ENCODE results near the gene BRIP1.
A peak's percentile ranks its signal among the peaks of the same experiment; 100 is the strongest.
"Not testable (repeated sequence)": the region's sequence is repeated elsewhere in the genome, so short reads cannot be mapped to it uniquely, and the experiment has no call there.

BRIP1 gene

DNA sequence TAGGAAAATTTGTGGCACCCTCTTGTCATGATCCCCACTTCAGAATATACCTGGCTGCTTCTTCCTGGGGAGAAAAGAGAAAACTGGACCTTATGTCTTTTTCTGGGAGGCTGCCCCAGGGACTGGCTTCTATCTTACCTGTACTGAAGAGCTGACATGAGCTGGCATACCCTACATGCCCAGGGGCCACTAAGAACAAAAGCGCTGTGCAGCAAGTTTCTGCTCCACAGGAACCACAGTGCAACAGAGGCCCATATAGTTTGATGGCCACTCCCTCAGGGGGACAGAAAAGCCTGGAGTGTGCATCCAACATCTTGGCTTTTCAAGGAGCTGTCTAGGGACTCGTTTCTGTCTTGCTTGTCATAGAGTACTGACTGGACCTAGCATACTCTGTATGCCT lies 175.6 kb downstream of the BRIP1 start:
- DNase-seq, result no peak

DNA sequence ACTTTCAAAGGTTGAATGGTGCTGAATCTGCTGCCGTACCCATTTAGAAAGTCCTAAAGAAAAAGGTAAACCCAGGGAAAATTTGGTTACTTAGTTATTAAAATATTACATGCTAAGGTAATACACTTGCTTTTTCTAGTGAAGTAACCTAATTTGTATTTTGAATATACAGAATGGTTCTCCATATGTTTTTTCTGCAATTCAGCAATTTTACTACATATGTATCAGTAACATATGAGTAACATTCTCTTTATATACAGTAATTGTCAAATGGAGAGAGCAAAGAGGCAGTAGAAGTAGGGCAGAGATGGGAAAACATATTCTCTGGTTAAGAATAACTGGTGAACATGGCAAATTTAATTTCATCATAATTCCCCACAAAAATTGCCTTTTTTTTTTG lies 177.2 kb downstream of the BRIP1 start:
- no peak for DNase-seq

DNA sequence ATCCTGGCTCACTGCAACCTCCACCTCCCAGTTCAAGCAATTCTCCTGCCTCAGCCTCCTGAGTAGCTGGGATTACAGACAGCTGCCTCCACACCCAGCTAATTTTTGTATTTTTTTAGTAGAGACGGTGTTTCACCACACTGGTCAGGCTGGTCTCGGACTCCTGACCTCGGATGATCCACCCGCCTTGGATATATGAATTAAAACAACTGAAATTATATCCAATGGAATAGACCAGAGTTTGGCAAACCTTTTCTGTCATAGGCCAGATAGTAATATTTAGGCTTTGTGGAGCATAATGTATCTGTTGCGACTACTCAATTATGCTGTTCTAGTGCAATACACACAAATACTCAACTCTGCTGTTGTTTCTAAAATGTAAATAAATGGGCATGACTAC lies 178.5 kb downstream of the BRIP1 start:
- no peak for DNase-seq

DNA sequence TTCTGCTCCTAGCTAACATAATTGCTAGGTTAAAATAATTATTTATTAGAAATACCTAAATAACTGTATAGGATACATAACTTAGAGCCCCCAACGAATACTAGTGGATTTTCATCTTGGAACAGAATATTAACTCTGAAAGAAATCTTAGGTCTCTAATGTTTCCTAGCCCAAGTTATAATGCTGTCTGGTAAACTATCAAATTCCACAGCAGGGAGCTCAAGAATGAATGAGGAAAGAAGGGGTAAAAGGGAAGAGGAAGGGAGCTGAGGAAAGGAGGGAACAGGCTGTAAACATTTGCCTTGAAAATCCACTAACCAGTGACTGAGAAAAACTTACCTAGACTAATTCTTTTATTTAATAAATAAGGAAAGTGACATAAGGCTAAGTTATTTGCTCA lies 179.2 kb downstream of the BRIP1 start:
- DNase-seq, result no peak

DNA sequence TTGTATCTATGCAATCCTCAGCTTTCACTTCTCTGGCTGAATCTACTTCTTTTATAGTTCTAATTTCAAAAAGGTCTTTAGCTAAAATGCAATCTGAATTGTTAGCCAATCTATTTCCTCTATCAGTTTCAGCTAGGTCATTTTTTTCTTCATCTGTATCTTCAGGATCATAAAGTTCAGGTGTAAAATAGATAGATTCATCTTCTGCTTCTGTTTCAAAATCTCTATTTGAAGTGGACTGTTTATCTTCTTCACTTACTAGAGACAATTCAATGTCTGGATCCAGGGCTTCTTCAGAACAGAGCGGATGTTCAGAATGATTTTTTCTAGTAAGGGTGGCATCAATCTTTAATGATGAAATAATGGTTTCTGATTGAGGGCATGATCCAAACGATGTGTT lies 179.9 kb downstream of the BRIP1 start:
- DNase-seq, result no peak

DNA sequence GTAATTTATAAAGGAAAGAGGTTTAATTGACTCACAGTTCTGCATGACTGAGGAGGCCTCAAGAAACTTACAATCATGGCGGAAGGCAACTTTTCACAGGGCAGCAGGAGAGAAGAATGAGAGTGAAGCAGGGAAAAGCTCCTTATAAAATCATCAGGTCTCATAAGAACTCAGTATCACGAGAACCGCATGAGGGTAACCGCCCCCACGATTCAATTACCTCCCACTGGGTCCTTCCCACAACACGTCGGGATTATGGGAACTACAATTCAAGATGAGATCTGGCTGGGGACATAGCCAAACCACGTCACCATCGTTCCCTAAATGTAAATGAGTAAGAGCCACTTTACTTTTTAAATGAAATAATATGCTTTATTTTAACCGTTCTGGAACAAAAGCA lies 182.4 kb downstream of the BRIP1 start:
- DNase-seq, result no peak

DNA sequence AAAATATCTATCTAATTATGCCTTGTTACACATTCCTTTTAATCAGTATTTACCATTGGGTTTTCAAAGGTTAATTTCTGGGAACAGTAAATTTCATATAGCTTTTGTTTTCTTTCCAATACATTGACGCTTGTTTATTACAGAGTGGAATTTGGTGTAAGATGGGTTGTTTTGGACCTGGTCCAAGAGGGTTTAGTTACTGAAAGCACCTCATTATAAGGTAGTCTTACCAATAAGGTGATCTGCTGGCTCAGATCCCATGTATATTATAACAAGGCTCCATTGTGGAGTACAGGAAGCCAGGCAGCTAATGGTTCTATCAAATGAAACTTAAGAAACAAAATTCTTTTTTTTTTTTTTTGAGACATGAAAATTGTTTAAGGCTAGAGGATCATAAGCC lies 185.0 kb downstream of the BRIP1 start:
- DNase-seq, result peak; percentile 71

DNA sequence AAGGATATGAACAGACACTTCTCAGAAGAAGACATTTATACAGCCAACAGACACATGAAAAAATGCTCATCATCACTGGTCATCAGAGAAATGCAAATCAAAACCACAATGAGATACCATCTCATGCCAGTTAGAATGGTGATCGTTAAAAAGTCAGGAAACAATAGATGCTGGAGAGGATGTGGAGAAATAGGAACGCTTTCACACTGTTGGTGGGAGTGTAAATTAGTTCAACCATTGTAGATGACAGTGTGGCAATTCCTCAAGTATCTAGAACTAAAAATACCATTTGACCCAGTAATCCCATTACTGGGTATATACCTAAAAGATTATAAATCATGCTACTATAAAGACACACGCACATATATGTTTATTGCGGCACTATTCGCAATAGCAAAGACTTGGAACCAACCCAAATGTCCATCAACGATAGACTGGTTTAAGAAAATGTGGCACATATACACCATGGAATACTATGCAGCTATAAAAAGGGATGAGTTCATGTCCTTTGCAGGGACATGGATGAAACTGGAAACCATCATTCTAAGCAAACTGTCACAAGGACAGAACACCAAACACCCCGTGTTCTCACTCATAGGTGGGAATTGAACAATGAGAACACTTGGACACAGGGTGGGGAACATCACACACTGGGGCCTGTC lies 186.0 kb downstream of the BRIP1 start:
- not testable (repeated sequence) for DNase-seq

DNA sequence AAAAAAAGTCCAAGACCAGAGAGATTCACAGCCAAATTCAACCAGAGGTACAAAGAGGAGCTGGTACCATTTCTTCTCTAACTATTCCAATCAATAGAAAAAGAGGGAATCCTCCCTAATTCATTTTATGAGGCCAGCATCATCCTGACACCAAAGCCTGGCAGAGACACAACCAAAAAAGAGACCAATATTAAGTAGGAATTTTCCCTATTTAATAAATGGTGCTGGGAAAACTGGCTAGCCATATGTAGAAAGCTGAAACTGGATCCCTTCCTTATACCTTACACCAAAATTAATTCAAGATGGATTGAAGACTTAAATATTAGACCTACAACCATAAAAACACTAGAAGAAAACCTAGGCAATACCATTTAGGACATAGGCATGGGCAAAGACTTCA lies 186.8 kb downstream of the BRIP1 start:
- DNase-seq, result not testable (repeated sequence)

DNA sequence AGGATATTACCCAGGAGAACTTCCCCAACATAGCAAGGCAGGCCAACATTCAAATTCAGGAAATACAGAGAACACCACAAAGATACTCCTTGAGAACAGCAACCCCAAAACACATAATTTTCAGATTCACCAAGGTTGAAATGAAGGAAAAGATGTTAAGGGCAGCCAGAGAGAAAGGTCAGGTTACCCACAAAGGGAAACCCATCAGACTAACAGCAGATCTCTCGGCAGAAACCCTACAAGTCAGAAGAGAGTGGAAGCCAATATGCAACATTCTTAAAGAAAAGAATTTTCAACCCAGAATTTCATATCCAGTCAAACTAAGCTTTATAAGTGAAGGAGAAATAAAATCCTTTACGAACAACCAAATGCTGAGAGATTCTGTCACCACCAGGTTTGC lies 188.7 kb downstream of the BRIP1 start:
- DNase-seq, result not testable (repeated sequence)

DNA sequence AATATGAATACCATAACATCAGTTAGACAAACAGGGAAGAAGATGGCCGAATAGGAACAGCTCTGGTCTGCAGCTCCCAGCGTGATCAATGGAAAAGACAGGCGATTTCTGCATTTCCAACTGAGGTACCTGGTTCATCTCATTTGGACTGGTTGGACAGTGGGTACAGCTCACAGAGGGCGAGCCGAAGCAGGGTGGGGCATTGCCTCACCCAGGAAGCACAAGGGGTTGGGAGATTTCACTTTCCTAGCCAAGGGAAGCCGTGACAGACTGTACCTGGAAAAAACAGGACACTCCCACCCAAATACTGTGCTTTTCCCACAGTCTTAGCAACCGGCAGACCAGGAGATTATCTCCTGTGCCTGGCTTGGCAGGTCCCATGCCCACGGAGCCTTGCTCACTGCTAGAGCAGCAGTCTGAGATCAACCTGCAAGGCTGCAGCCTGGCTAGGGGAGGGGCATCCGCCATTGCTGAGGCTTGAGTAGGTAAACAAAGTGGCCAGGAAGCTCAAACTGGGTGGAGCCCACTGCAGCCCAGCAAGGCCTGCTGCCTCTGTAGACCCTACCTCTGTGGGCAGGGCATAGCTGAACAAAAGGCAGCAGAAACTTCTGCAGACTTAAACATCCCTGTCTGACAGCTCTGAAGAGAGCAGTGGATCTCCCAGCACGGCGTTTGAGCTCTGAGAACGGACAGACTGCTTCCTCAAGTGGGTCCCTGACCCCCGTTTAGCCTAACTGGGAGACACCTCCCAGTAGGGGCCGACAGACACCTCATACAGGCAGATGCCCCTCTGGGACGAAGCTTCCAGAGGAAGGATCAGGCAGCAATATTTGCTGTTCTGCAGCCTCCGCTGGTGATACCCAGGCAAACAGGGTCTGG lies 190.1 kb downstream of the BRIP1 start:
- DNase-seq, result not testable (repeated sequence)

DNA sequence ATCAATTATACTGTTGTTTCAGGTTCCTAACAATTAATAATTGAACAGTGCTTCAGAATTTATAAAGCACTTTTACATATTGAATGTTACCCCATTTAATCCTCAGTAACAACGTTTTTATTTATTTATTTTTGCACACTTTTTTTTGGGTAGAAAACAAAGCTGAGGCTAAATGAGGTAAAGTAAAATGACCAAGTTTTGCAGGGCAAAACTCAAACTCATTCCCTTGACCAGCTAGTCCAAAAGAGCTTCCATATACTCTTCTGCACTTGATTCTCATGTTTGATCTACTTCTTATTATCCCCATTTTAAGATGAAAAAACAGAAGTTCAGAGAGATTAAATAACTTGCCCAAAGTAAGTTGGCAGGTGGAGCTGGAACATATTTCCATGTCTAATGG lies 191.2 kb downstream of the BRIP1 start:
- no peak for DNase-seq

DNA sequence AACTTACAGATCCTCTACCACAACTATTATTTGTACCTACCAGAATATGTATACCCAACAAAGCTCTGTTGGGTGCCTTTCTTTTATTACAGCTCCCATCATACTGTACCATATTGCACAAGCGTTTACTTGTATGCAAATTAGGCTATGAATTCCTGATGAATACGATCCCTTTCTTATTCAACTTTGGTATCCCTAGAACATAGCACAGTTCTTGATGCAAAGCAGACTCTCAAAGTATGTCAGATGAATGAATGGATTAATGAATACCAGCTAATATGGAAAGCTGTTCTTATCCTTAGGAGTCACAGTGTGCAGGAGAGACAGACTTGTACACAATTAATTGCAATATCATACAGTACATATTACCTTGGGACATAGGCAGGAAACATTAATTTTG lies 192.6 kb downstream of the BRIP1 start:
- DNase-seq, result no peak

DNA sequence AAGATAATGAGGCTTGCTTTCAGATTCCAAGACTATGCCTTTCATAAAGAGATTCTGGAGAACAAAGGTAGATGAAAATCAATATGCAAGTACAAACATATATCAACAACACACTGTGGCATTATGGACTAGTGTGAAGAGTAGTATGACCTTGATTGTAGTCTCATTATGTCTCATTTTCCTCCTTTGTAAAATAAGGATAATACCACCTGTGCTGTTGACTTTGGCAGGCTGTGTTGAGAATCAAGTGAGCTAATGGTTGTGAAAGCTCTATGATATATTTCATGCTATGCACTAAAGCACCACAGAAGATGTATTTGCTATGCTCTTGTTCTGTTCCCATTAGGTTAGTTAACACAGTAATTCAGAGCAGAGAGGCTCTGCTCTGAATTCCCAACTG lies 193.8 kb downstream of the BRIP1 start:
- peak; percentile 89 for DNase-seq

DNA sequence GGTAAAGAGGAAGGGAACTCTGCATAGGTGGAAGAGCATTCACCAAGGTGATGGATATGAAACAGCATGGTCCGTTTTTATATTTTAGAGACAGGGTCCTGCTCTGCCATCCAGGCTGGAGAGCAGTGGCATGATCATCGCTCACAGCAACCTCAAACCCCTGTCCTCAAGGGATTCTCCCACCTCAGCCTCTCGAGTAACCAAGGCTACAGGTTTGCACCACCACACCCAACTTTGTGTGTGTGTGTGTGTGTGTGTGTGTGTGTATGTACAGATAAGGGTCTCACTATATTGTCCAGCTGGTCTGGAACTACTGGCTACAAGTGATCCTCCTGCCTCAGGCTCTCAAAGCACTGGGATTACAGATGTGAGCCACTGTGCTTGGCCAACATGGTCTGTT lies 194.8 kb downstream of the BRIP1 start:
- no peak for DNase-seq

DNA sequence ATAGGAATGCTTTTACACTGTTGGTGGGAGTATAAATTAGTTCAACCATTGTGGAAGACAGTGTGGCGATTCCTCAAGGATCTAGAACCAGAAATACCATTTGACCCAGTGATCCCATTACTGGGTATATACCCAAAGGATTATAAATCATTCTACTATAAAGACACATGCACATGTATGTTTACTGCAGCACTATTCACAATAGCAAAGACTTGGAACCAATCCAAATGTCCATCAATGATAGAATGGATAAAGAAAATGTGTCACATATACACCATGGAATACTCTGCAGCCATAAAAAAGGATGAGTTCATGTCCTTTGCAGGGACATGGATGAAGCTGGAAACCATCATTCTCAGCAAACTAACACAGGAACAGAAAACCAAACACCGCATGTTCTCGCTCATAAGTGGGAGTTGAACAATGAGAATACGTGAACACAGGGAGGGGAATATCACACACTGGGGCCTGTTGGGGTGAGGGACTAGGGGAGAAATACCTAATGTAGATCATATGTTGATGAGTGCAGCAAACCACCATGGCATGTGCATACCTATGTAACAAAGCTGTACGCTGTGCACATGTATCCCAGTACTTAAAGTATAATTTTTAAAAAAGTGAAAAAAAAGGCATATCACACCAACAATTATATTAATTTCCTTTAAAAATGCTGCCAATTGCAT lies 196.8 kb downstream of the BRIP1 start:
- not testable (repeated sequence) for DNase-seq

DNA sequence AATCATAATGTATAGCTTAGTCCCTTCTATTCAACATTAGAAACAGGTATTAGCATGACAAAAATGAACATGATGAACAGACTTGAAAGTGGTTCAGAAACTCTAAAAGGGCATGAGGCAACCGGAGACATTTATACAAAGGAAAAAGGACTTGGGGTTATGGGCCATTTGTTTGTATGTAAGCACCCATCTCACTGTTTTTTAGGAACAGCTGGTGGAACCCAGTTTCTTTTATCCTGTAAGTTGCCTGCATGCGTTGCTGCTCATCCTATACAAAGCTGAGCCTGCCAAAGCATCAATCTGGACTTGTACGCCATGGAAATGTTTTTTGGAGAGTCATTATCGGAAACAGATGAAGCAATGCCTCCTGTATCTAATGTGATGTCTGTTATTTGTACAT lies 200.0 kb downstream of the BRIP1 start:
- DNase-seq, result no peak

DNA sequence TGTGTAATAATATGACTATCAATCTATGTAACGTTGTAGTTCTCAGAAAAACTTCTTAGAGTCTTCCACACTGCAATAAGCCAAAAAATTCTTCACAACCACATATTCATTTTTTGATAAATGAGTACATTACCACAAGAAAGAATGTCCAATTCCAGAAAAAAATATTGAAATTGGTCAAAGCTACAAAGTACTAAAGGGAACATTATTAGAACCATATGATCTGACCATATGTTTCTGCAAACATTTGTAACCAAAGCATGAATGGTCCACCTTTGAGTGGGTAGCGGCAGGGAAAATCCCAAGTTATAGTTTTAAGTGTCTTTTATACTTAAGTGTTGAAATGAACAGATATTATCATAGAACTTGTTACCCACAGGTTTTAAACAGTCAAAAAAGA lies 200.6 kb downstream of the BRIP1 start:
- DNase-seq, result no peak

DNA sequence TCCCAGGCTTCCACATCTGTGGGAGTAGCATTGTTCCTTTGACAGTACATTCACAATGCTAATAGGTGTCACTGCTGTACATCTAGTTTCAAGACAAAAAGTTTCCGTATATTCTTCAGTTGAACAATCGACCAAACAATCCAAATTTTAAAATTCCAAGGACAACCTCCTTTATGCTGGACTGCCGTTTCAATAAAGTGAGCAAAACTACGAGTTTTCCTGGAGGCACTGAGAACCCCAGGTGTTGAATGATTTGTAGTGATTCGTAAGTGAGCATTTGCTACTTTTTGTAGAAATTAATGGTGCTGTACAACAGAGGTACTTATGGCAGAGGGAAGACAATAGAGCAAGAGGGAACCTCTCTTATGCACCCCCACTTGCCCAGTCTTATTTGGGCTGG lies 201.1 kb downstream of the BRIP1 start:
- no peak for DNase-seq

DNA sequence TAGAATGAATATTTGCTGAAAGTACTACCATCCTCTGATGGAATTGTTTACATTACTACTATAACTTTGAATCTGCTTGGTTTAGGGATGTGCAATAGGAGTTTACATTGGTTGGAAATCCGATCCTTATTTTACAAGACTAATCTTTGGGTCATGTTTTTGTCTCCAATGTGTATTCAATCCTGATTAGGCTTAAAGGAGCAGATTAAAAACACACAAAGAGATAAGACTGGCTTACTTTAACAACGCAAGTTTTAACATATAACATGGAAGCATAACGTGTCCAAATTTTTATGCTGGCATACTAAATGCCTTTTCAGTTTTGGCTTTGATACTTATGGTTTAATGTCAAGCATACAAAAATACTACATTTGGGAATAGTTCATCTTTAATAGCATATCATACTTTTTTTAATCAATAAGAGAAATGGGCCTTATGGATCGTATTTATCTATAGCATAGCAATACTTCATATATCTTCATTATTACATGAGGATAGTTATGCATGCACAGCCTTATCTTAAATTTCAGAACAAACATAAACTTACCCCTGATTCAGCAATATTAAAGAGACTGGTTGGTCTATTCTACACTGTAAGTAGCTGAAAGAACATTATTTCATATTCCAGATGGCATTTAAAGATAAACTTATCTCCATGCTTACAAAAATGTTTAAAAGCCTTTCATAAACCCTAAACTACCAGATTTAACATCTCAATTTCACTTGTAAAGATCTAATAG lies 202.4 kb downstream of the BRIP1 start:
- DNase-seq, result no peak

DNA sequence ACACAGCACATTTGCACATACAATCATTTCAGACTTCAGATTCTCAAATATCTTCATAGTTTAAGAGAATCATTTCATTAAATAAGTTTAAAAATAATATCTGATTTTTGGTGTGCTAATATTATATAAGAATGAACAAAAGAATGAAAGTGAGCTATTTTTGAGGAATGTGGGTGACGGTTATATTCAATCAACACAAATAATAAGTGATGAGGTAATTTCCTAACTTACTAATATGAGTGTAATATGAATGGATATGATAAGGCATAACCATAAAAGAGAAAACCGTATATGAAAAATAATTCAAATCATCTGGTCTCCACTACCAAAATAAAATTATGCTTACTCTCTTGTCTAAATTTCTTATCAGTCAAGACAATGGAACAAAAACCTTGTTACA lies 203.9 kb downstream of the BRIP1 start:
- no peak for DNase-seq

DNA sequence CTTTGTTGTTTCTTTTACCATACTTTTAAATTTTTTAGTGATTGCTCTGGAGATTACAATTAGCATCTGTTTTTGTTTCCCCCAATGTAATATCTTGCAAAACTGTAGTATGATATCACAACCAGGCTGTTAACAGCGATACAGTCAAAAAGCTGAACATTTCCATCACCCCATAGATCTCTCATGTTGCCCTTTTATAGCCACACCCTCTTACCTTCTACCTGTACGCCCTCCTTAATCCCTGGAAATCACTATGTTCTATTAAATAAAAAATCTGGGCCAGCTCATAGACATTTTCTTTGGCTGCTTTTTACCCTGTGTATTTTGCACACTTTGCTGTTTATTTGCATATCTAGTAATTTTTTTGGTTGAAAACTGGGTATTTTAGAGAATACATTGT lies 205.1 kb downstream of the BRIP1 start:
- DNase-seq, result no peak

DNA sequence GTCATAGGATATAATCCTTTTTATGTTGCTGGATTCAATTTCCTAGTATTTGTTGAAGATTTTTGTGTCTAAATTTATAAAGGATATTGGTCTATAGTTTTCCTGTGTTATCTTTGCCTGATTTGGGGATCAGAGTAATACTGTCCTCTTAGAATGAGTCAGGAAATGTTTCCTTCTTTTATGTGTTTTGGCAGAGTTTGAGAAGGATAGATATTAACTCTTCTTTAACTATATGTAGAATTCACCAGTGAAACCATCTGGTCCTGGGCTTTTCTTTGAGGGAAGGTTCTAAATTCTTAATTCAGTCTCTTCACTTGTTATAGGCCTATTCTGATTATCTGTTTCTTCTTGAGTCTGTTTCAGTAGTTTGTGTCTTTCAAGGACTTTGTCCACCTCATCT lies 206.0 kb downstream of the BRIP1 start:
- no peak for DNase-seq
